Pancreas (tissue), 10 donors: Measurements from ENCODE around the gene TAGAP. TPM values are rescaled to one million over a fixed set of nuclear protein-coding genes. Genes with fewer than 3 reads are reported as not detected.

Experiments
- ATAC-seq, 4 donors: fragments of 200-7000 bp; cut with Tn5 transposase; one replicate each; pipeline versions ENCODE4 v1.8.0 to v1.9.1; 2020; ENCODE audit warnings: mild to moderate bottlenecking in 4 of 4, moderate library complexity in 4 of 4
- DNase-seq, 6 donors: peaks; one replicate each; pipeline ENCODE4 v3.0.0-alpha.2; 2020
- FAIRE-seq: peaks from 2 replicates; lab custom pipeline; 2012; peaks lifted over from hg19 to GRCh38; lab: Jason Lieb, UNC
- H3K27ac ChIP-seq, 4 donors: fragments of 200-600 bp; sonication (generic); 1 replicate in 3 of 4; 2 replicates in 1 of 4; pipeline versions ENCODE4 v1.5.0 to v1.8.0; 2020
- H3K27me3 ChIP-seq, 4 donors: fragments of 200-600 bp; one replicate each; pipeline ENCODE4 v1.8.0; 2021
- H3K36me3 ChIP-seq, 3 donors: fragments of 200-600 bp; sonication (generic) in 1 of 3; one replicate each; pipeline versions ENCODE4 v1.5.0 to v1.8.0; 2020 to 2021
- H3K4me1 ChIP-seq, 3 donors: fragments of 200-600 bp; one replicate each; pipeline ENCODE4 v1.8.0; 2021
- H3K4me3 ChIP-seq, 4 donors: fragments of 200-600 bp; sonication (generic) in 2 of 4; one replicate each; pipeline versions ENCODE4 v1.5.0 to v1.8.0; 2020 to 2021
- H3K9me3 ChIP-seq, 4 donors: fragments of 200-600 bp; one replicate each; pipeline ENCODE4 v1.8.0; 2021
- WGBS, 2 donors: extraction: QIAGEN DNeasy Blood & Tissue Kit; methylation state at CpG; one replicate each; pipeline ENCODE4 v1.1.7; 2013; 5-methylcytosine and 5-hydroxymethylcytosine counted together
- intact Hi-C, 3 donors: fragments of 100-400 bp; cut with DNase I; formaldehyde crosslinking; loops; one replicate each; pipeline versions ENCODE4 v1.11.1 to v1.14.2; 2022
- polyA plus RNA-seq, 2 donors: library from polyadenylated mRNA; stranded (reverse); fragments of 200-250 nt; gene quantifications; one replicate each; pipeline ENCODE4 v1.2.3, GENCODE V29; 2013
- total RNA-seq, 6 donors: library from RNA; stranded (reverse); fragmentation: NEBNext Ultra II Directional in 4 of 6; extraction: Animal tissue kit (Norgen Biotek cat#: 25700) in 4 of 6; gene quantifications; one replicate each; pipeline versions ENCODE4 v1.2.1 to v1.2.4, GENCODE V29; 2021 to 2023
- TF ChIP-seq, protein P1 (sequence below), 4 donors: fragments of 200-600 bp; sonication (generic) in 3 of 4; IDR thresholded peaks; one replicate each; pipeline versions ENCODE4 v1.5.0 to v1.8.0; 2021; ENCODE audit warnings: antibody characterized with exemption in 4 of 4
- donor health status: healthy with polysubstance abuse.
- donor health status: DM: no; HTN: no; CAD: no; lungs with moderate emphysema.
- donor health status: DM: no; HTN: no; CAD: no.
- donor health status: control.
- donor health status: control.
- donor health status: Bipolar disorder and iron deficiency.
- donor health status: DM: yes; HTN: yes; CAD: no.
- donor health status: DM: no; HTN: no; CAD: no.
- donor health status: DM: no; HTN: no; CAD: no.
- donor health status: DM: yes; HTN: yes; CAD: no.

The TAGAP gene
- total and polyA plus RNA-seq, 8 donors = 0.19 to 4.1 (median 0.53) TPM

DNA sequence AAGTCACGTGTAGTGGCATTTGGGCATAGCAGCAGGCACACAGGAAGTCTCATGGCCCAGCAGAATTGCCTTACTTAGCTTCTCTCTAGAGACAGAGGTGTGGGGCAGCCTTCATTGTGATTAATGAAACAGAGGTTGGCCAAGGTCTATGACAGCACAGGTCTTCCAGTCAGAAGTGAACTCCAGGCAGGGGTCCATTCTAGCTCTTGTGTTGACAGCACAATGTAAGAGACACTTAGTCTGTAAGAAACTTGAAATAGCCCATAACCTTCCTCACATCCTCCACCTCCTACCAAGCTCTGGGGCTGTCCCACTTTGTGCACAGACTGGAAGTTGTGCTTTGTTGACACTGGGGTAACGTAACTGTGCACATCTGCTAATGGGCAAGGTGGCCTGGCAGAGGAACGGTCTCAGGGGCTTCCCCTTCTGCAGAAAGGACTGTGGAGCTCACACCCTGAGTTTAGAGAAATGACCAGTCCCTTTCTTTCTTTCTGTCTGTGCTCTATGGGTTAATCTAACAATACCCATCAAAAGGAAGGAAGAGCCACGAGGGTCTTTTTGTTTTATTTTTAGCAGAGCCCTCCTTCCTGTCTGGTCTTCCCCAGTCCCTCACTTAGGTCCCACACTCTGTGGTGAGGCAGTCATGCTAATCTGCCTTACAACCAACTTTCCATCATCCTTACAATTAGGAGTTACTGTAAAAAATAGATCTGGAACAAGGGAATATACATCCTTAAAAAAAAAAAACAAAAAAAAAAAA lies 35.6 kb upstream of the TAGAP start:
- WGBS, 2 donors = 54 to 57% methylated on average over 4 of the region's 4 CpGs
- no peak overlapping the region for H3K27ac ChIP-seq
- no peak for FAIRE-seq

DNA sequence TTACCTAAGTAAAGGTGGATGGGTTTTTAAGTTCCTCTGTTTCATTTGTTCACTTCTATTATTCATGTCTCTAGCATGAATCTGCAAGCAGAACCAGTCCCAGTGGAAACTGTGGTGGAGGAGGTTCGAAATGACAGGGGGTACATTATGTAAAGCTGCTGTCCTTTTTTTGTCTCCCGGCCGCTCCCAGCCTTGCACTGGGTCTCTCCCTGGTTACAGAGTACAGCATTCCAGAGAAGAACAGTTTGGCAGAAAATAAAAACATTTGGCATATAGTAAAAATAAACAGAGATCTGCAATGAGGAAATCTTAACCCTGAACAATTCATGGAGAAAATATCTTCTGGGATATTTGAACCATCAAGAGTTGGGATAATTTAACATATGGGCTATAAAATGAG lies 34.6 kb upstream of the TAGAP start:
- FAIRE-seq = no peak

More for the DNA sequence above, 35.6 kb upstream of the TAGAP start:
- no peaks in the 10 kb centered on the region for H3K9me3 ChIP-seq
- TF ChIP-seq, protein P1, sequence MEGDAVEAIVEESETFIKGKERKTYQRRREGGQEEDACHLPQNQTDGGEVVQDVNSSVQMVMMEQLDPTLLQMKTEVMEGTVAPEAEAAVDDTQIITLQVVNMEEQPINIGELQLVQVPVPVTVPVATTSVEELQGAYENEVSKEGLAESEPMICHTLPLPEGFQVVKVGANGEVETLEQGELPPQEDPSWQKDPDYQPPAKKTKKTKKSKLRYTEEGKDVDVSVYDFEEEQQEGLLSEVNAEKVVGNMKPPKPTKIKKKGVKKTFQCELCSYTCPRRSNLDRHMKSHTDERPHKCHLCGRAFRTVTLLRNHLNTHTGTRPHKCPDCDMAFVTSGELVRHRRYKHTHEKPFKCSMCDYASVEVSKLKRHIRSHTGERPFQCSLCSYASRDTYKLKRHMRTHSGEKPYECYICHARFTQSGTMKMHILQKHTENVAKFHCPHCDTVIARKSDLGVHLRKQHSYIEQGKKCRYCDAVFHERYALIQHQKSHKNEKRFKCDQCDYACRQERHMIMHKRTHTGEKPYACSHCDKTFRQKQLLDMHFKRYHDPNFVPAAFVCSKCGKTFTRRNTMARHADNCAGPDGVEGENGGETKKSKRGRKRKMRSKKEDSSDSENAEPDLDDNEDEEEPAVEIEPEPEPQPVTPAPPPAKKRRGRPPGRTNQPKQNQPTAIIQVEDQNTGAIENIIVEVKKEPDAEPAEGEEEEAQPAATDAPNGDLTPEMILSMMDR (IDR thresholded peaks at IDR 0.05) = no peak
- intact Hi-C loops = no loop called here
- no peaks in the 10 kb centered on the region for H3K36me3 ChIP-seq
- no peaks in the 10 kb centered on the region for H3K4me1 ChIP-seq
- H3K4me3 ChIP-seq = no peak overlapping the region
- H3K27me3 ChIP-seq = no peaks in the 10 kb centered on the region
- DNase-seq (no peak), ATAC-seq (no peak)

DNA sequence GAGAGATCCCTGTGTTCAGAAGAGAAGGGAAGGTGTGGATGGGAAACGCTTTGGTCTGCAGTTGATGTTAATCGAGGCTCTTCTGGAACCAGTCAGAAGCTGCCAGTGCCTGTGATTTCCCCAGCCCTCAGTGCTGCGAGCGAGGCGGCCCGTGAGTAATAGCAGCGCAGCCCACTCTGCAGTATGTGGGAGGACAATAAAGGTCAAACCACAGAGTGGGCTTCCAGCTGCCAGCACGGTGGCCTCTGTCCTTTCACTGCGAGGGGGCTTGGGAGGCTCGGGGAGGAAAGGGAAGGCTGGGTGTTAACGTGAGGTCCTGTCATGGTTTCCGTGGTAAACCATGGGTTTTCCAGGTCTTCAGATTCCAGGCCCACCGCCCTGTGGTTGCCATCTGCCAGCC lies 32.3 kb upstream of the TAGAP start:
- no peaks in the 10 kb centered on the region for H3K36me3 ChIP-seq
- TF ChIP-seq, protein P1 (IDR thresholded peaks at IDR 0.05) = no peak
- 73 to 75% methylated on average over 13 of the region's 13 CpGs for WGBS, 2 donors
- intact Hi-C loops = no loop called here
- no peaks in the 10 kb centered on the region for H3K4me1 ChIP-seq
- H3K27me3 ChIP-seq = no peaks in the 10 kb centered on the region
- DNase-seq = no peak
- no peak for FAIRE-seq
- ATAC-seq = no peak
- H3K9me3 ChIP-seq = no peaks in the 10 kb centered on the region
- no peak overlapping the region for H3K27ac ChIP-seq
- H3K4me3 ChIP-seq = no peak overlapping the region

More for the DNA sequence above, 34.6 kb upstream of the TAGAP start:
- intact Hi-C loops = no loop called here
- H3K4me1 ChIP-seq = no peaks in the 10 kb centered on the region
- DNase-seq (no peak), ATAC-seq (no peak)
- H3K4me3 ChIP-seq = no peak overlapping the region
- no peaks in the 10 kb centered on the region for H3K27me3 ChIP-seq
- TF ChIP-seq, protein P1 (IDR thresholded peaks at IDR 0.05) = no peak
- 71 to 72% methylated on average over 3 of the region's 3 CpGs for whole genome bisulfite sequencing, 2 donors
- no peak overlapping the region for H3K27ac ChIP-seq
- no peaks in the 10 kb centered on the region for H3K36me3 ChIP-seq
- no peaks in the 10 kb centered on the region for H3K9me3 ChIP-seq

DNA sequence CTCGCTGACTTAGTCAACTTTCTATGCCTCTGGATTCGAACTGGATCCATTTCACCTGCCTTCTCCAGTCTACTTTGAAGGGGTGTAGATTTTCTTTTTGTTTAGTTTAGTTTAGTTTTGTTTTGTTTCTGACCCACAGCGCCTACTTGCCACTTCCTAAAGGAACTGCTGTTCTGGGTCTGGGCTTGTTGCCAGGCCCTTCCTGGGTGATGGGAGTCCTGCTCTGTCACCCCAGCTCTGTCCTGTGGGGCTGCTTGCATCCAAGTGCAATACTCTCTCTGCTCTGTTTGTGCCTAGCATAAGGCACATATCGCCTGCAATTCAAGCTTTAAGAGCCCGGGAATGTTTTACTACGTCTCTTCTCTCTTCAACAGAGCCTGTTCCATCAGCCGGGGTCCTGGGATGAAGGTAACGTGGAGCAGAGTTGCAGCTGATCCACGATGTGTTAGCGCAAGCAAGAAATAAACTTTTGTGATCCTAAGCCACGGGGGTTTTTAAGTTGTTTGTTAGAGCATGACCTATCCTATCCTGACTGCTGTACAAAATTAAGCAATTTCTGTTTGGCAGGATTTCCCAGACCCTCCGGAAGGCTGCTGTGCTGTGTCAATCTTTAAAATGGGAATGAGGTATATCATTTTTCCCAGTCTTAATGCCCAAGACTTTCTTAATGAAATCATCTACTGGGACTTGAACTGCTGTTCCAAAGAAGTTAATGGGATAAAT lies 30.9 kb upstream of the TAGAP start:
- DNase-seq = no peak
- WGBS, 2 donors = 79 to 80% methylated on average over 12 of the region's 12 CpGs
- FAIRE-seq = no peak

More for the DNA sequence above, 30.9 kb upstream of the TAGAP start:
- H3K27ac ChIP-seq = no peak overlapping the region
- H3K27me3 ChIP-seq = no peaks in the 10 kb centered on the region
- TF ChIP-seq, protein P1 (IDR thresholded peaks at IDR 0.05) = no peak
- intact Hi-C loops = no loop called here
- H3K36me3 ChIP-seq = no peaks in the 10 kb centered on the region
- H3K4me1 ChIP-seq = peaks cover 0 to under 1% (median 0%) of the 10 kb centered on the region in 3 donors
- no peaks in the 10 kb centered on the region for H3K9me3 ChIP-seq
- ATAC-seq = no peak
- no peak overlapping the region for H3K4me3 ChIP-seq
